Stimulated activated CD8-positive, alpha-beta memory T cell treated with anti-CD3 and anti-CD28 coated beads, Interleukin-7, amount 100 ng/mL, for 1 hour (primary cell): Measurements from ENCODE around the gene SUSD2.
"Not testable (repeated sequence)": the region's sequence is repeated elsewhere in the genome, so short reads cannot be mapped to it uniquely, and the experiment has no call there.

ENCODE experiments used
- DNase-seq, 2 donors: peaks; one replicate each; pipeline ENCODE4 v3.0.0-alpha.2; 2020; ENCODE audit warnings: low read depth in 2 of 2

SUSD2 gene

GRCh38 chr22:24188705-24189248 is 7.5 kb downstream of the SUSD2 start:
- DNase-seq: no peak

- DNase-seq: no peak
Observed at GRCh38 chr22:24189249-24190158, 8.2 kb downstream of the SUSD2 start.

- no peak for DNase-seq
Observed at GRCh38 chr22:24190159-24190540, 8.9 kb downstream of the SUSD2 start.

- no peak for DNase-seq
Observed at GRCh38 chr22:24190596-24191208, 9.4 kb downstream of the SUSD2 start.

- no peak for DNase-seq
Observed at GRCh38 chr22:24191381-24191841, 10.1 kb downstream of the SUSD2 start.

GRCh38 chr22:24191893-24192292 is 10.6 kb downstream of the SUSD2 start:
- no peak for DNase-seq

GRCh38 chr22:24198682-24199052 is 17.4 kb downstream of the SUSD2 start:
- no peak for DNase-seq

- DNase-seq: no peak
Observed at GRCh38 chr22:24200619-24201212, 19.4 kb downstream of the SUSD2 start.

GRCh38 chr22:24201681-24202614 is 20.7 kb downstream of the SUSD2 start:
- no peak for DNase-seq

- not testable (repeated sequence) for DNase-seq
Observed at GRCh38 chr22:24203856-24204255, 22.6 kb downstream of the SUSD2 start.

GRCh38 chr22:24205438-24206195 is 24.3 kb downstream of the SUSD2 start:
- DNase-seq: no peak

GRCh38 chr22:24206460-24207263 is 25.4 kb downstream of the SUSD2 start:
- DNase-seq: not testable (repeated sequence)

- no peak for DNase-seq
Observed at GRCh38 chr22:24207264-24208011, 26.2 kb downstream of the SUSD2 start.

GRCh38 chr22:24208012-24208749 is 26.9 kb downstream of the SUSD2 start:
- DNase-seq: no peak

GRCh38 chr22:24209016-24209415 is 27.7 kb downstream of the SUSD2 start:
- DNase-seq: no peak

- no peak for DNase-seq
Observed at GRCh38 chr22:24209687-24210086, 28.4 kb downstream of the SUSD2 start.

- DNase-seq: not testable (repeated sequence)
Observed at GRCh38 chr22:24210409-24210808, 29.1 kb downstream of the SUSD2 start.

- not testable (repeated sequence) for DNase-seq
Observed at GRCh38 chr22:24211716-24212115, 30.4 kb downstream of the SUSD2 start.
